Fibroblast of lung (primary cell): ENCODE data around the gene TRIM62. TPM values are rescaled to one million over a fixed set of nuclear protein-coding genes. Genes with fewer than 3 reads are reported as not detected.

Experiments used
- DNase-seq, 2 donors: peaks; one replicate each; pipeline versions ENCODE4 v3.0.0 to v3.0.0-alpha.2; 2010; ENCODE audit warnings: low read depth in 2 of 2
- H2AFZ ChIP-seq: 2 replicates; pipeline ENCODE4 v1.5.1; 2012; ENCODE audit warnings: low read length, control low read depth, inconsistent platforms
- H3K27ac ChIP-seq: 2 replicates; pipeline ENCODE4 v1.5.1; 2011; ENCODE audit warnings: low read length, control low read depth; ENCODE audit not compliant: insufficient read depth
- H3K27me3 ChIP-seq: 2 replicates; pipeline ENCODE4 v1.5.1; 2011; ENCODE audit warnings: mild to moderate bottlenecking, low read length; ENCODE audit not compliant: control insufficient read depth, insufficient read depth
- H3K36me3 ChIP-seq: 2 replicates; pipeline ENCODE4 v1.5.1; 2011; ENCODE audit warnings: low read length; ENCODE audit not compliant: control insufficient read depth, insufficient read depth
- H3K4me1 ChIP-seq: 2 replicates; pipeline ENCODE4 v1.5.1; 2011; ENCODE audit warnings: low read length; ENCODE audit not compliant: control insufficient read depth, insufficient read depth; ENCODE audit errors: extremely low read depth
- H3K4me2 ChIP-seq: 2 replicates; pipeline ENCODE4 v1.5.1; 2011; ENCODE audit warnings: low read length, control low read depth; ENCODE audit not compliant: insufficient read depth; ENCODE audit errors: extremely low read depth
- H3K4me3 ChIP-seq, 4 experiments: fragments of 200-600 bp in 1 of 4; sonication (generic) in 1 of 4; replicated peaks in 1 of 4; 2 replicates each; pipeline ENCODE4 v1.5.1; 2011 to 2016; ENCODE audit warnings: low read length in 4 of 4, low read depth in 3 of 4, mild to moderate bottlenecking in 3 of 4, control low read depth in 2 of 4, inconsistent platforms in 1 of 4, mixed read lengths in 1 of 4; ENCODE audit not compliant: insufficient read depth in 1 of 4; ENCODE audit errors: control extremely low read depth in 1 of 4
- H3K79me2 ChIP-seq: 2 replicates; pipeline ENCODE4 v1.5.1; 2012; ENCODE audit warnings: mild to moderate bottlenecking, low read length, inconsistent platforms; ENCODE audit not compliant: control insufficient read depth, insufficient read depth
- H3K9ac ChIP-seq: 2 replicates; pipeline ENCODE4 v1.5.1; 2011; ENCODE audit warnings: mild to moderate bottlenecking, low read length, control low read depth; ENCODE audit not compliant: insufficient read depth
- H3K9me3 ChIP-seq: 2 replicates; pipeline ENCODE4 v1.5.1; 2012; ENCODE audit warnings: low read depth, low read length; ENCODE audit not compliant: control insufficient read depth, insufficient read depth
- H4K20me1 ChIP-seq: 2 replicates; pipeline ENCODE4 v1.5.1; 2011; ENCODE audit warnings: low read length; ENCODE audit not compliant: control insufficient read depth, insufficient read depth; ENCODE audit errors: extremely low read depth
- CTCF ChIP-seq, 2 donors: IDR thresholded peaks in 1 of 2; conservative IDR thresholded peaks in 1 of 2; 1 replicate in 1 of 2; 2 replicates in 1 of 2; pipeline ENCODE4 v1.5.1; 2011 to 2012; ENCODE audit warnings: low read length in 2 of 2, control low read depth in 1 of 2, inconsistent platforms in 1 of 2, low read depth in 1 of 2, mild to moderate bottlenecking in 1 of 2
- EZH2 ChIP-seq: IDR thresholded peaks from 2 replicates; pipeline ENCODE4 v1.5.1; 2012; ENCODE audit warnings: low read length, control low read depth, mild to moderate bottlenecking; ENCODE audit errors: missing control alignments
- polyA plus RNA-seq, 2 donors: library from polyadenylated mRNA; depleted of rRNA in 1 of 2; stranded (reverse) in 1 of 2; unstranded in 1 of 2; fragments of >200 nt; gene quantifications; 2 replicates each; pipeline ENCODE4 v1.2.1, GENCODE V29; 2011 to 2012; ENCODE audit warnings: missing spikeins in 1 of 2
- total RNA-seq: library from RNA; depleted of rRNA; stranded (reverse); fragments of >200 nt; gene quantifications from 2 replicates; pipeline ENCODE4 v1.2.1, GENCODE V29; 2014

Gene TRIM62
- total and polyA plus RNA-seq, 2 donors (not counting 1 experiment from before 2014, with no cell fraction given), result 1.8 to 2.4 TPM

GRCh38 chr1:33180226-33180910, 1.5 kb downstream of the TRIM62 start:
- Histone ChIP-seq H3K36me3 (no peaks in the 10 kb centered on the region), H3K4me3 (peak overlapping the region; percentile 43 to 67 (median 62)), H3K9ac (peak overlapping the region; percentile 44), H3K27me3 (peaks cover 3% of the 10 kb centered on the region), H3K79me2 (no peaks in the 10 kb centered on the region), H3K4me2 (peak overlapping the region; percentile 93), H3K9me3 (no peaks in the 10 kb centered on the region), H4K20me1 (no peaks in the 10 kb centered on the region), H3K4me1 (peaks cover 6% of the 10 kb centered on the region), H2AFZ (peak overlapping the region; percentile 77), H3K27ac (no peak overlapping the region)
- DNase-seq, result peak; percentile 81 to 85
- TF ChIP-seq CTCF (conservative IDR thresholded peaks at IDR 0.05 in 1 of 2, IDR thresholded peaks at IDR 0.05 in 1 of 2; ENCODE audit: low read depth in 1 of 2, low read length in 2 of 2) (no peak), EZH2 (no peak)

GRCh38 chr1:33178836-33179439, 2.9 kb downstream of the TRIM62 start:
- H3K36me3 ChIP-seq, result no peaks in the 10 kb centered on the region
- DNase-seq, result no peak
- H3K4me1 ChIP-seq, result peaks cover 6% of the 10 kb centered on the region
- H3K27me3 ChIP-seq, result no peaks in the 10 kb centered on the region
- H2AFZ ChIP-seq, result no peak overlapping the region
- H3K27ac ChIP-seq, result no peak overlapping the region
- no peak overlapping the region for H3K9ac ChIP-seq
- TF ChIP-seq EZH2 (no peak), CTCF (conservative IDR thresholded peaks at IDR 0.05 in 1 of 2, IDR thresholded peaks at IDR 0.05 in 1 of 2; ENCODE audit: low read depth in 1 of 2, low read length in 2 of 2) (no peak)
- no peak overlapping the region for H3K4me2 ChIP-seq
- no peak overlapping the region for H3K4me3 ChIP-seq
- no peaks in the 10 kb centered on the region for H3K9me3 ChIP-seq
- H3K79me2 ChIP-seq, result no peaks in the 10 kb centered on the region
- no peaks in the 10 kb centered on the region for H4K20me1 ChIP-seq

GRCh38 chr1:33177996-33178540, 3.8 kb downstream of the TRIM62 start:
- Histone ChIP-seq H3K4me1 (peaks cover 6% of the 10 kb centered on the region), H3K4me3 (no peak overlapping the region), H3K4me2 (no peak overlapping the region), H3K27me3 (no peaks in the 10 kb centered on the region), H2AFZ (no peak overlapping the region), H3K36me3 (no peaks in the 10 kb centered on the region), H4K20me1 (no peaks in the 10 kb centered on the region), H3K27ac (no peak overlapping the region), H3K79me2 (no peaks in the 10 kb centered on the region), H3K9me3 (no peaks in the 10 kb centered on the region), H3K9ac (no peak overlapping the region)
- TF ChIP-seq CTCF (conservative IDR thresholded peaks at IDR 0.05 in 1 of 2, IDR thresholded peaks at IDR 0.05 in 1 of 2; ENCODE audit: low read depth in 1 of 2, low read length in 2 of 2) (no peak), EZH2 (no peak)
- no peak for DNase-seq
